ENCODE measurements around the gene FOXK1. TPM values are rescaled to one million over a fixed set of nuclear protein-coding genes. Genes with fewer than 3 reads are reported as not detected.
A peak's percentile ranks its signal among the peaks of the same experiment; 100 is the strongest.

The FOXK1 gene
- total RNA-seq, 2 donors from 2014 or later = 29.6 to 30.8 TPM

GRCh38 chr7:4720225-4720624 is 38.1 kb downstream of the FOXK1 start:
- TF ChIP-seq, protein P1, sequence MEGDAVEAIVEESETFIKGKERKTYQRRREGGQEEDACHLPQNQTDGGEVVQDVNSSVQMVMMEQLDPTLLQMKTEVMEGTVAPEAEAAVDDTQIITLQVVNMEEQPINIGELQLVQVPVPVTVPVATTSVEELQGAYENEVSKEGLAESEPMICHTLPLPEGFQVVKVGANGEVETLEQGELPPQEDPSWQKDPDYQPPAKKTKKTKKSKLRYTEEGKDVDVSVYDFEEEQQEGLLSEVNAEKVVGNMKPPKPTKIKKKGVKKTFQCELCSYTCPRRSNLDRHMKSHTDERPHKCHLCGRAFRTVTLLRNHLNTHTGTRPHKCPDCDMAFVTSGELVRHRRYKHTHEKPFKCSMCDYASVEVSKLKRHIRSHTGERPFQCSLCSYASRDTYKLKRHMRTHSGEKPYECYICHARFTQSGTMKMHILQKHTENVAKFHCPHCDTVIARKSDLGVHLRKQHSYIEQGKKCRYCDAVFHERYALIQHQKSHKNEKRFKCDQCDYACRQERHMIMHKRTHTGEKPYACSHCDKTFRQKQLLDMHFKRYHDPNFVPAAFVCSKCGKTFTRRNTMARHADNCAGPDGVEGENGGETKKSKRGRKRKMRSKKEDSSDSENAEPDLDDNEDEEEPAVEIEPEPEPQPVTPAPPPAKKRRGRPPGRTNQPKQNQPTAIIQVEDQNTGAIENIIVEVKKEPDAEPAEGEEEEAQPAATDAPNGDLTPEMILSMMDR (IDR thresholded peaks at IDR 0.05) = no peak
- Histone ChIP-seq H3K9me3 (no peaks in the 10 kb centered on the region), H3K27ac (no peak overlapping the region), H3K4me1 (no peaks in the 10 kb centered on the region), H3K4me3 (no peak overlapping the region), H3K9ac (ENCODE audit: low read depth in 2 of 2, low read length in 2 of 2) (no peak overlapping the region), H3K27me3 (no peaks in the 10 kb centered on the region), H3K36me3 (no peaks in the 10 kb centered on the region)
- intact Hi-C loops (cut with DNase I) = no loop called here
- no peak for DNase-seq

DNA sequence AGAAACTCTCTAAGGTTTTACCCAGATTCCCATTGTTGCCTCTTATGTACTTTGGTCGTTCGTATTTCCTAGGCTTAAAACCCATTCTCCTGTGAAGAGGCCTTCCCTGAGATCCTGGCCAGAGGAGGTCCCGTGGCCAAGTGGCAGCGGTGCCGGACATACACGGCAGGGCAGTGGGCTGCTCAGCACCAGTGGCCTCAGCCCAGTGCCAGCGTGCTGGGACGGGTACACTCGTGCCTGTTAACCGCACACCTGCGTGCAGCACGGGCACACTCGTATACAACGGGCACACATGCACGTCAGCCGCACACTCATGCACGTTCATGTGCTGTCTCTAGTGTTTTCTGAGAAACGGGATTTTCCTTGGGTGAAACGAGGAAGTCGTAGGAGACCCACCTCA is 40.2 kb downstream of the FOXK1 start:
- Histone ChIP-seq H3K4me1 (no peaks in the 10 kb centered on the region), H3K9me3 (no peaks in the 10 kb centered on the region), H3K36me3 (no peaks in the 10 kb centered on the region), H3K27ac (no peak overlapping the region), H3K27me3 (no peaks in the 10 kb centered on the region), H3K9ac (ENCODE audit: low read depth in 2 of 2, low read length in 2 of 2) (no peak overlapping the region), H3K4me3 (no peak overlapping the region)
- intact Hi-C loops (cut with DNase I) = no loop called here
- no peak for DNase-seq
- TF ChIP-seq, protein P1 (IDR thresholded peaks at IDR 0.05) = no peak

DNA sequence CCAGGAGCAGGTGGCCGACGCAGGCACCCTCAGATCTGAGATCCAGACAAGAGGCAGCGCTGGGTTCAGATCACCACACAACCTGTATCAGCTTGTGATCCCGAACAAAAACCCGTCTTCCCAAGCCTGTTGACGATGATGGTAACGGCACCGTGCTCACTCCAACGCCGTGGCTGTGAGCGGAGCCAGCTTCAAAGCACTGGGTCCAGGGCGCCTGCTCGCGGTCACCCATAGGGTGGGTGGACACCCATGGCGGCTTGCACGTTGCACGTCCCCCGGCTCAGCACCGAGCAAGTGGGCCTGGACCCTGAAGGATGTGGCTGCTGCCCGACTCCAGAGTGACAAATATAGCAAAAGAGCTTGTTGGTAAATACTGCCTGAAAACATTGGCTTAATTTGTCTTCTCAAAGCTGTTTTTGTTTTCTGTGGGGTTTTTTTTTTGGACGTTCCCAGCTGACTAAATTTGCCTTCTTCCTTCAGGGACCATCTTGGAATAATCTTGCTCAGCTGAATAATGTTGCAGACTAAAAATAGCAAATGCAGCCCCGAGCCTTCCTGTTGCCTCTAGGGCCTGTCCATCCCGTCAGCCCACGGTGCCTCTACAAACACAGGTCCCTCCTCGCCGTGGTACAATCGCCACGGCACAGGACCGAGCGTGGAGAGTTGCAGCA is 41.0 kb downstream of the FOXK1 start:
- no peaks in the 10 kb centered on the region for H3K36me3 ChIP-seq
- TF ChIP-seq, protein P1 (IDR thresholded peaks at IDR 0.05) = no peak

DNA sequence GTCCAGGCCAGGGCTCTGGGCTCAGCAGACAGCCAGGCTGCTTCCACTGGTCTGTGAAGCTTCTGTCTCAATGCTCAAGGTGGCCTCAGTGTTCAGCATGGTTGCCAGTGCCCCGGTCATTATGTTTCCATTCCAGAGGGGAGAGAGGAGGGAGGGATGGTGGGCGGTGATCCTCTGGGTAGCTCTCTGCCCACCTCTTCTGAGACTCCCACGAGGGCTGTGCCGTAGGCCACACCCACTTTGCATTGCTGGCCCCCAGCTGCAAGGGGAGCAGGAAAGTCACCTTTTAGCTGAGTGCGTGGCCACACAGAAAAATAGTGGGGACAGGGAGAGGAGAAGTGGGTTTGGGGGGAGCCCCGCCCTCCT is 42.5 kb downstream of the FOXK1 start:
- H3K4me1 ChIP-seq = no peaks in the 10 kb centered on the region
- H3K36me3 ChIP-seq = no peaks in the 10 kb centered on the region
- intact Hi-C loops (cut with DNase I) = no loop called here
- TF ChIP-seq, protein P1 (IDR thresholded peaks at IDR 0.05) = no peak
- H3K27me3 ChIP-seq = no peaks in the 10 kb centered on the region
- H3K27ac ChIP-seq = peak overlapping the region; percentile 70
- no peaks in the 10 kb centered on the region for H3K9me3 ChIP-seq
- H3K4me3 ChIP-seq = peak overlapping the region; percentile 32
- H3K9ac ChIP-seq (ENCODE audit: low read depth in 2 of 2, low read length in 2 of 2) = peak overlapping the region; percentile 72 to 73
- DNase-seq = no peak

More for the DNA sequence above, 41.0 kb downstream of the FOXK1 start:
- Histone ChIP-seq H3K4me3 (no peak overlapping the region), H3K27ac (no peak overlapping the region), H3K4me1 (no peaks in the 10 kb centered on the region), H3K9ac (ENCODE audit: low read depth in 2 of 2, low read length in 2 of 2) (no peak overlapping the region), H3K27me3 (no peaks in the 10 kb centered on the region), H3K9me3 (no peaks in the 10 kb centered on the region)
- DNase-seq = no peak
- intact Hi-C loops (cut with DNase I) = no loop called here

- no peaks in the 10 kb centered on the region for H3K27me3 ChIP-seq
- H3K9ac ChIP-seq (ENCODE audit: low read depth in 2 of 2, low read length in 2 of 2) = peak overlapping the region; percentile 72 to 73
- peak overlapping the region; percentile 70 for H3K27ac ChIP-seq
- H3K4me3 ChIP-seq = peak overlapping the region; percentile 32
- TF ChIP-seq, protein P1 (IDR thresholded peaks at IDR 0.05) = no peak
- intact Hi-C loops (cut with DNase I) = no loop called here
- no peaks in the 10 kb centered on the region for H3K4me1 ChIP-seq
- no peaks in the 10 kb centered on the region for H3K36me3 ChIP-seq
- H3K9me3 ChIP-seq = no peaks in the 10 kb centered on the region
- peak; percentile 51 for DNase-seq
These were observed 43.1 kb downstream of the FOXK1 start for GRCh38 chr7:4725014-4725849.

All from colonic mucosa (tissue), 4 donors.